22Rv1 (cell line): ENCODE results near the gene ANKRD2.
"Not testable (repeated sequence)": the region's sequence is repeated elsewhere in the genome, so short reads cannot be mapped to it uniquely, and the experiment has no call there.

Source experiments
- H3K27ac ChIP-seq: fragments of 450-650 bp; 2 replicates; pipeline ENCODE4 v1.5.1; 2017
- CTCF ChIP-seq: fragments of 450-650 bp; IDR thresholded peaks from 2 replicates; pipeline ENCODE4 v1.5.1; 2017; ENCODE audit warnings: mild to moderate bottlenecking
- ZFX ChIP-seq: fragments of 450-650 bp; IDR thresholded peaks from 2 replicates; pipeline ENCODE4 v1.6.1; 2017; ENCODE audit warnings: antibody characterized with exemption, borderline replicate concordance

ANKRD2 gene

GRCh38 chr10:97572214-97572989, at the start of gene ANKRD2:
ANKRD2 (plus strand) TSS chr10:97572779; CDS start chr10:97572789, 10 bp downstream.
- peak; percentile 95 for TF ChIP-seq CTCF
- TF ChIP-seq ZFX, result no peak
- no peak within 1 kb of the TSS for H3K27ac ChIP-seq

GRCh38 chr10:97522937-97523336, 49.6 kb upstream of the ANKRD2 start:
- TF ChIP-seq CTCF (no peak), ZFX (no peak)
- H3K27ac ChIP-seq, result no peak overlapping the region

- no peak overlapping the region for H3K27ac ChIP-seq
- TF ChIP-seq CTCF, result no peak
- no peak for TF ChIP-seq ZFX
Measured at GRCh38 chr10:97525086-97525485, 47.5 kb upstream of the ANKRD2 start.

- H3K27ac ChIP-seq, result no peak overlapping the region
- TF ChIP-seq CTCF, result no peak
- TF ChIP-seq ZFX, result no peak
Measured at GRCh38 chr10:97525683-97526110, 46.9 kb upstream of the ANKRD2 start.

GRCh38 chr10:97528876-97529275, 43.7 kb upstream of the ANKRD2 start:
- not testable (repeated sequence) for H3K27ac ChIP-seq

GRCh38 chr10:97529685-97530465, 42.7 kb upstream of the ANKRD2 start:
- H3K27ac ChIP-seq, result no peak overlapping the region
- no peak for TF ChIP-seq CTCF
- TF ChIP-seq ZFX, result no peak

GRCh38 chr10:97531401-97531986, 41.1 kb upstream of the ANKRD2 start:
- H3K27ac ChIP-seq, result no peak overlapping the region
- TF ChIP-seq CTCF (no peak), ZFX (no peak)
